ENCODE results near the gene TMPRSS3. TPM values are rescaled to one million over a fixed set of nuclear protein-coding genes. Genes with fewer than 3 reads are reported as not detected.

The TMPRSS3 gene
- total RNA-seq, 2 experiments from 2014 or later: 9.9 to 10.1 TPM

DNA sequence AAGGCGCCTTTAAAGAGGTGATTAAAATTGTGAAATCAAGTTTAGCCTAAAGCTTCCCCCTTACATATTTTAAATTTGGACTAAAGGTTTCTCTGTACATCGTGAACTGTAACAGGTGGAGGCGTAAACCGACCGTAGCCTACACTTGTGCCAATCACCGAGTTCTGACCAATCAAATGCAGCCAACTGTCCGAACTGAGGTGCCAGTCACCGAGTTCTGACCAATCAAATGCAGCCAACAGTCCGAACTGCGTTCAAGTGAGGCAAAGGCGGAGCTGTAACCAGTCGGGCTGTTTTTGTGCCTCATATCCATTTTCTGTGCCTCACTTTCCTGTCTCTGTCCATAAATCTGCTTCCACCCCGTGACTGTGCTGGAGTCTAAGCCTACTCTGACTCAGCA lies 36.9 kb downstream of the TMPRSS3 start:
- Mint-ChIP-seq H3K27me3 (ENCODE audit: low read depth) (peaks cover 19% of the 10 kb centered on the region), H3K4me1 (ENCODE audit: low read depth) (peaks cover 10% of the 10 kb centered on the region), H3K9me3 (ENCODE audit: insufficient read depth) (peaks cover 19% of the 10 kb centered on the region), H3K36me3 (ENCODE audit: low read depth) (peaks cover 3% of the 10 kb centered on the region), H3K27ac (no peak overlapping the region), H3K4me3 (no peak overlapping the region)
- CTCF ChIA-PET: interaction anchor here (1.0 to 1.7 kb wide), 2 partner anchors 22 to 91 kb away, joined by 3 to 6 read pairs; no protein-coding TSS in a partner anchor
- DNase-seq: no peak
- ATAC-seq: no peak
- POLR2A ChIA-PET: no interaction called here

GRCh38 chr21:42358261-42358660 lies 37.6 kb downstream of the TMPRSS3 start:
- Mint-ChIP-seq H3K4me1 (ENCODE audit: low read depth) (peaks cover 9% of the 10 kb centered on the region), H3K36me3 (ENCODE audit: low read depth) (peaks cover 3% of the 10 kb centered on the region), H3K27ac (no peak overlapping the region), H3K9me3 (ENCODE audit: insufficient read depth) (peaks cover 19% of the 10 kb centered on the region), H3K27me3 (ENCODE audit: low read depth) (peaks cover 19% of the 10 kb centered on the region), H3K4me3 (no peak overlapping the region)
- CTCF ChIA-PET: interaction anchor here (1.0 to 1.7 kb wide), 3 partner anchors 21 to 92 kb away, joined by 3 to 6 read pairs (median 5); no protein-coding TSS in a partner anchor
- ATAC-seq (no peak), DNase-seq (no peak)
- POLR2A ChIA-PET: no interaction called here

GRCh38 chr21:42357307-42357706 lies 38.5 kb downstream of the TMPRSS3 start:
- peaks cover 18% of the 10 kb centered on the region for H3K27me3 Mint-ChIP-seq (ENCODE audit: low read depth)
- ChIA-PET POLR2A (interaction anchor here (0.6 kb wide), 1 partner anchor 311 kb away, joined by 3 read pairs; no protein-coding TSS in a partner anchor), CTCF (interaction anchor here (1.1 to 1.7 kb wide), 4 partner anchors 20 to 93 kb away, joined by 3 to 6 read pairs (median 4); partner anchors contain the start of gene UBASH3A)
- H3K4me1 Mint-ChIP-seq (ENCODE audit: low read depth): peaks cover 3% of the 10 kb centered on the region
- peaks cover 3% of the 10 kb centered on the region for H3K36me3 Mint-ChIP-seq (ENCODE audit: low read depth)
- peaks cover 19% of the 10 kb centered on the region for H3K9me3 Mint-ChIP-seq (ENCODE audit: insufficient read depth)
- ATAC-seq (no peak), DNase-seq (no peak)
- H3K27ac Mint-ChIP-seq: no peak overlapping the region
- no peak overlapping the region for H3K4me3 Mint-ChIP-seq

- H3K27me3 Mint-ChIP-seq (ENCODE audit: low read depth): peaks cover 12% of the 10 kb centered on the region
- no peak overlapping the region for H3K27ac Mint-ChIP-seq
- H3K9me3 Mint-ChIP-seq (ENCODE audit: insufficient read depth): peaks cover 19% of the 10 kb centered on the region
- H3K36me3 Mint-ChIP-seq (ENCODE audit: low read depth): peaks cover 3% of the 10 kb centered on the region
- DNase-seq: no peak
- no peak overlapping the region for H3K4me3 Mint-ChIP-seq
- POLR2A ChIA-PET: no interaction called here
- no peak for ATAC-seq
- peaks cover 3% of the 10 kb centered on the region for H3K4me1 Mint-ChIP-seq (ENCODE audit: low read depth)
- CTCF ChIA-PET: interaction anchor here (1.1 kb wide), 2 partner anchors 47 to 94 kb away, joined by 3 read pairs; partner anchors contain the start of gene UBASH3A
Observed at GRCh38 chr21:42356650-42357049, 39.2 kb downstream of the TMPRSS3 start.

DNA sequence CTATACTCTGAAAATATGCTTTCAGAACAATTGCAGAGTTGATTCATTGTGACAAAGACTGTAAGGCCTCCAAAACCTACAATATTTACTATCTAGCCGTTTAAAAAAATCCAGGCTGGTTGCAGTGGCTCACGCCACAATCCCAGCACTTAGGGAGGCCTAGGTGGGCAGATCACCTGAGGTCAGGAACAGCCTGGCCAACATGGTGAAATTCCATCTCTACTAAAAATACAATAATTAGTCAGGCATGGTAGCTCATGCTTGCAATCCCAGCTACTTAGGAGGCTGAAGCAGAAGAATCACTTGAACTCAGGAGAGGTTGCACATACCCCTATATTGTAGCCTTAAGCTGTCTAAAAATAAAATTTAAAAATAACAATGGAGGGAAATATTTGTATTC lies 39.8 kb downstream of the TMPRSS3 start:
- POLR2A ChIA-PET: no interaction called here
- Mint-ChIP-seq H3K9me3 (ENCODE audit: insufficient read depth) (peaks cover 19% of the 10 kb centered on the region), H3K36me3 (ENCODE audit: low read depth) (peaks cover 3% of the 10 kb centered on the region), H3K27me3 (ENCODE audit: low read depth) (peaks cover 11% of the 10 kb centered on the region), H3K27ac (no peak overlapping the region), H3K4me1 (ENCODE audit: low read depth) (peaks cover 3% of the 10 kb centered on the region), H3K4me3 (no peak overlapping the region)
- ATAC-seq: no peak
- DNase-seq: no peak
- CTCF ChIA-PET: no interaction called here

DNA sequence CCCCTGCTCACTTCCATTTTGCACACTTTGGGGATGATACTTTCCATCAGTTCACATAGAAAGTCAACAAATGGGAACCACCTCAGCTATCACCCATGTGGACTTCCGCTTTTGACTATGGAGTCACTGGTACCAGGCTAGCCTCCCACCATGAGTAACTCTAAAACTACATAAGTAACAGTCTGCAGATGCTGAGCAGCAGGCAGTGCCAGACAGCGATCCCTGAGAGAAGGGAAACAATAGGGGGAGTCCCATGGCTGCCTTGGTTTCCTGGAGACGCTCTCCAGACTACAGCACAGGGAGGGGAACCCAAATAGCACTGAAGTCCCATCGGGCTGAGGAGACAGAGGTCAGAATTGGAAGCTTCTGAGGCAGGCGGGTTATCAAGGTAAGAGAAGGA lies 42.2 kb downstream of the TMPRSS3 start:
- no peak overlapping the region for H3K27ac Mint-ChIP-seq
- H3K4me1 Mint-ChIP-seq (ENCODE audit: low read depth): no peaks in the 10 kb centered on the region
- H3K27me3 Mint-ChIP-seq (ENCODE audit: low read depth): peaks cover 11% of the 10 kb centered on the region
- ATAC-seq: no peak
- H3K36me3 Mint-ChIP-seq (ENCODE audit: low read depth): peaks cover 3% of the 10 kb centered on the region
- H3K9me3 Mint-ChIP-seq (ENCODE audit: insufficient read depth): peaks cover 19% of the 10 kb centered on the region
- CTCF ChIA-PET: no interaction called here
- POLR2A ChIA-PET: no interaction called here
- DNase-seq: no peak
- no peak overlapping the region for H3K4me3 Mint-ChIP-seq

DNA sequence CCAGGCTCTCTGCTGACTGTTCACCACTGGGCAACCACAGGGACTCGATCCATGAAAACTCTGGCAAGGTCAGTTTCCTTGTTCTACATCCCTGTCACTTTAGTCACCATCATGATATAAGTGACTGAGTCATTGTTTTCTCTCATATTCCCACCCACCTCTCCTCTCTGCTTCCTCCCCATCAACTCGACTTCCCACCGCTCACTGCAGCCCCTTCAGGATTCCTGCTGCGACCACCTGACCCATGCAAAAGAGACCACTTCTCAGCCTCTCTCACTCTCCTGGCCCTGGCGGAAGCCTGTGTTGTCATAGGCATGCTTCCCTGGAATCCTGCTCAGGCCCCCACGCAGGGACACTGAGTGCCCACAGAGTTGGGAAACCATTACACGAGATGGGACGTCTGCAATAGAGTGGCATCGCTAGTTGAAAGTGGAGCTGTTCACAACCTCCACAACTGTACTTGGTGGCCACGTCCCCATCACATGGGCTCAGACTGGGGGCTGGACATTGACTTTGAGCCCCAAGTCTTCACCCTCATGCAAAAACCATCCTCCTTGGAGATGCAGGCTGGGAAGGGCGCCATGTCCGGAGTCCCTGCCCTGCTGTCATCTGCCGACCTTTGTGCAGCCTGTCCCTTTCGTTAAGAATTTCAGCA lies 43.3 kb downstream of the TMPRSS3 start:
- no peak for DNase-seq
- Mint-ChIP-seq H3K27ac (no peak overlapping the region), H3K36me3 (ENCODE audit: low read depth) (peaks cover 3% of the 10 kb centered on the region), H3K4me1 (ENCODE audit: low read depth) (no peaks in the 10 kb centered on the region), H3K4me3 (no peak overlapping the region), H3K27me3 (ENCODE audit: low read depth) (peaks cover 7% of the 10 kb centered on the region), H3K9me3 (ENCODE audit: insufficient read depth) (peaks cover 19% of the 10 kb centered on the region)
- no peak for ATAC-seq
- ChIA-PET CTCF (no interaction called here), POLR2A (no interaction called here)

DNA sequence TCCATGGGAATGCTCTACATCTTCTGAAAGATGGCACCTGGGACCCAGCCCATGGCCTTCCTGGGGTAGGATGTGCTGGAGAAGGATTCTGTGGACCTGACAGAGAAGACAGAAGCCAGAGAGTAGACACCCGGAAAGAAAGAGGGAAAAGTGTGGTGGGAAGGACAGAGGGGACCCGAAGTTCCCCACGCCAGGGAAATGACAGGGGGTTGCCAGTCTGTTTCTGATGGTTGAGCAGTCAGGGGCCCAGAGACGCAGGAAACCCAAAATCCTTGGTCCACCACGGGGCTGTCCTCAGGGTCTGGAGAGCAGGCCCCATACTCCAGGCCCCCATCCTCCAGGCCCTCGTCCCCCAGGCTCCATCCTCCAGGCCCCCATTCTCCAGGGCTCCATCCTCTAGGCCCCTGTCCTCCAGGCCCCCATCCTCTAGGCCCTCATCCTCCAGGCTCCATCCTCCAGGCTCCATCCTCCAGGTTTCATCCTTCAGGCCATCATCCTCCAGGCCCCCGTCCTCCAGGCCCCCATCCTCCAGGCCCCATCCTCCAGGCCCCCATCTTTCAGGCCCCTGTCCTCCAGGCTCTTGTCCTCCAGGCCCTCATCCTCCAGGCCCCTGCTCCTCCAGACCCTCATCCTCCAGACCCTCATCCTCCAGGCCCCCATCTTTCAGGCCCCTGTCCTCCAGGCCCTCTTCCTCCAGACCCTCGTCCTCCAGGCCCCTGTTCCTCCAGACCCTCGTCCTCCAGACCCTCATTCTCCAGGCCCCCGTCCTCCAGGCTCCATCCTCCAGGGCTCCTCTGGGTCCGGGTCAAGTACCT lies 44.0 kb downstream of the TMPRSS3 start:
- no peak for DNase-seq
- Mint-ChIP-seq H3K4me3 (no peak overlapping the region), H3K4me1 (ENCODE audit: low read depth) (no peaks in the 10 kb centered on the region), H3K27ac (no peak overlapping the region), H3K36me3 (ENCODE audit: low read depth) (peaks cover 3% of the 10 kb centered on the region), H3K9me3 (ENCODE audit: insufficient read depth) (peaks cover 19% of the 10 kb centered on the region), H3K27me3 (ENCODE audit: low read depth) (peaks cover 5% of the 10 kb centered on the region)
- ATAC-seq: no peak
- CTCF ChIA-PET: no interaction called here
- POLR2A ChIA-PET: no interaction called here

GRCh38 chr21:42350927-42351426 lies 44.9 kb downstream of the TMPRSS3 start, which contains the start of gene TFF2:
TFF2 (minus strand) TSS chr21:42350994; CDS start chr21:42350957, 37 bp downstream.
- ATAC-seq (no peak), DNase-seq (no peak)
- Mint-ChIP-seq H3K27ac (no peak within 1 kb of the TSS), H3K36me3 (ENCODE audit: low read depth) (peaks cover 3% of the 10 kb centered on the region), H3K4me1 (ENCODE audit: low read depth) (no peaks in the 10 kb centered on the region), H3K4me3 (no peak within 1 kb of the TSS), H3K27me3 (ENCODE audit: low read depth) (peaks cover 5% of the 10 kb centered on the region), H3K9me3 (ENCODE audit: insufficient read depth) (peaks cover 14% of the 10 kb centered on the region)
- ChIA-PET POLR2A (no interaction called here), CTCF (no interaction called here)

DNA sequence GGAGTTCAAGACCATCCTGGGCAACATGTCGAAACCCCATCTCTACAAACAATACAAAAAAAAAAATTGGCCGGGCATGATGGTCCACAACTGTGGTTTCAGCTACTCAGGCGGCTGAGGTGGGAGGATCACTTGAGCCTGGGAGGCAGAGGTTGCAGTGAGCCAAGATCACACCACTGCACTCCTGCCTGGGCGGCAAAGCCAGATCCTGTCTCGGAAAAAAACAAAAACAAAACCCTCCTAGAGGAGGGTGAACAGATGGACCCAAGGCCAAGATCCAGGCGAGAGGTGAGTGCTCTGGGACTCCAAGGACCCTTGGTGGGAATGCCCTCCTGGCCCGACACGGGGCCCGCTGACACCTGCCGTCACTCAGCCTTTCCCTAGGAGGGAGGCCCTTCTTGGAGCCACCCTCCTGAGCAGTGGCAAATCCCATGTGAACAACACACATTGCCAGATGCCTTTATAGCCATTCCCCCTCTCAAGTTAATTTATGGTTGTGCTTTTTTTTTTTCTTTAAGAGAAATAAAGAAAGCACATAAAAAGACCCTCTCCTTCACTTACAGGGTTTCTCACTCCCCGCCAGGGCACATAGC lies 45.4 kb downstream of the TMPRSS3 start:
- ChIA-PET POLR2A (no interaction called here), CTCF (interaction anchor here (1.3 to 1.6 kb wide), 2 partner anchors 11 kb away, joined by 3 to 5 read pairs; no protein-coding TSS in a partner anchor)
- no peak overlapping the region for H3K4me3 Mint-ChIP-seq
- no peak for DNase-seq
- H3K27ac Mint-ChIP-seq: no peak overlapping the region
- peaks cover 11% of the 10 kb centered on the region for H3K9me3 Mint-ChIP-seq (ENCODE audit: insufficient read depth)
- no peaks in the 10 kb centered on the region for H3K4me1 Mint-ChIP-seq (ENCODE audit: low read depth)
- ATAC-seq: no peak
- H3K27me3 Mint-ChIP-seq (ENCODE audit: low read depth): peaks cover under 1% of the 10 kb centered on the region
- no peaks in the 10 kb centered on the region for H3K36me3 Mint-ChIP-seq (ENCODE audit: low read depth)

DNA sequence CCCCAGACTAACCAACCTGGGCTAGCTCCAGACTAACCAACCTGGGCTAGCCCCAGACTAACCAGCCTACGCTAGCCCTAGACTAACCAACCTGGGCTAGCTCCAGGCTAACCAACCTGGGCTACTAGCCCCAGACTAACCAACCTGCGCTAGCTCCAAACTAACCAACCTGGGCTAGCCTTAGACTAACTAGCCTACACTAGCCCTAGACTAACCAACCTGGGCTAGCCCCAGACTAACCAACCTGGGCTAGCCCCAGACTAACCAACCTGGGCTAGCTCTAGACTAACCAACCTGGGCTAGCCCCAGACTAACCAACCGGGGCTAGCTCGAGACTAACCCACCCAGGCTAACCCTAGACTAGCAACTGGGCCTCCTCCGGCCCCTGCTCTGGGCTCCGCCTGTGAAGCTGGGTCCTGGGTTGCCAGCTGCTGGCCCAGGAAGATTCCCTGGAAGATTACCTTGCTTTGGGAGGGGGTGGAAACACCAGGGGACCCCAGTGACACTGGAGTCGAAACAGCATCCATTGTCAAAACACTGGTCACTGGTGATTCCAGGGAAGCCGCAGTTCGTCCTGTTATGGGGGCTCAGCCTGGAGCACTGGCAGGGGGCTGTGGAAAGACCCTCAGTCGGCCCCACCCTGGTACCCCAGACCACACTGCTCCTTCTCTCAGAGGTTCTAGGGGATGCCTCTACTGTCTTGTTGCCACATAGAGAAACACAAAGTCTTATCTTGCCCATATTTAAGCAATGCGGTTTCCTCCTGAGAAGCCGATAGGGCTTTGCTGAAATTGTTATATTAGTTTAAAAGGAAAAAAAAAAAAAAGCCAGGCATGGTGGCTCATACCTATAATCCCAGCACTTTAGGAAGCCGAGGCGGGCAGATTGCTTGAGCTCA lies 46.2 kb downstream of the TMPRSS3 start:
- Mint-ChIP-seq H3K4me3 (no peak overlapping the region), H3K36me3 (ENCODE audit: low read depth) (no peaks in the 10 kb centered on the region), H3K9me3 (ENCODE audit: insufficient read depth) (peaks cover 6% of the 10 kb centered on the region), H3K4me1 (ENCODE audit: low read depth) (no peaks in the 10 kb centered on the region), H3K27me3 (ENCODE audit: low read depth) (no peaks in the 10 kb centered on the region), H3K27ac (no peak overlapping the region)
- ATAC-seq (no peak), DNase-seq (no peak)
- ChIA-PET POLR2A (interaction anchor here (0.5 to 0.6 kb wide), 2 partner anchors 11 to 75 kb away, joined by 3 read pairs; no protein-coding TSS in a partner anchor), CTCF (interaction anchor here (1.3 to 1.6 kb wide), 2 partner anchors 10 to 12 kb away, joined by 3 to 5 read pairs; no protein-coding TSS in a partner anchor)

All from activated CD8-positive, alpha-beta T cell treated with anti-CD3 and anti-CD28 coated beads, Interleukin-2, amount 10 ng/mL, durations not matched to agents 7 days and 5 days (primary cell).